WTC11 (cell line): ENCODE measurements around the gene NUMA1. TPM values are rescaled to one million over a fixed set of nuclear protein-coding genes. Genes with fewer than 3 reads are reported as not detected.

Source experiments
- ATAC-seq: fragments of 200-7000 bp; cut with Tn5 transposase; 2 replicates; pipeline ENCODE4 v1.10.0; 2021; ENCODE audit warnings: mild to moderate bottlenecking, moderate library complexity
- CTCF ChIA-PET: fragments of 300-600 bp; sonication (Branson Sonifier 250); formaldehyde crosslinking; loops from one replicate; lab custom pipeline; 2021; ENCODE audit warnings: antibody characterized with exemption; lab: Charles Lee
- POLR2A ChIA-PET: fragments of 350-600 bp; sonication (Branson Sonifier 250); formaldehyde crosslinking; loops from one replicate; lab custom pipeline; 2021; ENCODE audit warnings: antibody characterized with exemption; lab: Charles Lee
- DNase-seq: peaks from one replicate; pipeline ENCODE4 v3.0.0; 2021; ENCODE audit warnings: low spot score
- H3K27ac Mint-ChIP-seq: 2 replicates; pipeline ENCODE4 v1.8.0; 2021; ENCODE audit warnings: mixed read lengths
- H3K27me3 Mint-ChIP-seq: 2 replicates; pipeline ENCODE4 v1.8.0; 2021; ENCODE audit warnings: low read depth, mild to moderate bottlenecking, moderate library complexity, mixed read lengths
- H3K36me3 Mint-ChIP-seq: 2 replicates; pipeline ENCODE4 v1.8.0; 2021; ENCODE audit warnings: mixed read lengths
- H3K4me1 Mint-ChIP-seq: 2 replicates; pipeline ENCODE4 v1.8.0; 2022; ENCODE audit warnings: mixed read lengths
- H3K4me3 Mint-ChIP-seq: 2 replicates; pipeline ENCODE4 v1.8.0; 2021; ENCODE audit warnings: mild to moderate bottlenecking, moderate library complexity, mixed read lengths
- H3K9me3 Mint-ChIP-seq: 2 replicates; pipeline ENCODE4 v1.8.0; 2021; ENCODE audit warnings: mixed read lengths
- ELF4 ChIP-seq: sonication (generic); formaldehyde crosslinking; IDR thresholded peaks from 2 replicates; pipeline ENCODE4 v1.8.1; 2022; ENCODE audit warnings: low read depth, mild to moderate bottlenecking, moderate library complexity, missing genetic modification reagents
- ETV6 ChIP-seq: sonication (generic); formaldehyde crosslinking; IDR thresholded peaks from 2 replicates; pipeline ENCODE4 v1.8.1; 2022; ENCODE audit warnings: mild to moderate bottlenecking, missing genetic modification reagents
- FOXJ3 ChIP-seq: sonication (generic); formaldehyde crosslinking; IDR thresholded peaks from 2 replicates; pipeline ENCODE4 v1.9.0; 2021; ENCODE audit warnings: missing genetic modification reagents, mild to moderate bottlenecking, borderline replicate concordance
- GTF2I ChIP-seq: fragments of 250-450 bp; sonication (Bioruptor Pico); conservative IDR thresholded peaks from 2 replicates; pipeline ENCODE4 v1.4.0; 2021; ENCODE audit warnings: mild to moderate bottlenecking
- MXD4 ChIP-seq: fragments of 250-450 bp; sonication (Bioruptor Pico); IDR thresholded peaks from 2 replicates; pipeline ENCODE4 v1.8.0; 2021; ENCODE audit warnings: mild to moderate bottlenecking, moderate library complexity, borderline replicate concordance
- MYBL2 ChIP-seq: sonication (generic); formaldehyde crosslinking; IDR thresholded peaks from 2 replicates; pipeline ENCODE4 v1.8.1; 2023; ENCODE audit warnings: mild to moderate bottlenecking, moderate library complexity, missing genetic modification reagents
- NR3C1 ChIP-seq: sonication (generic); formaldehyde crosslinking; conservative IDR thresholded peaks from 2 replicates; pipeline ENCODE4 v1.8.1; 2023; ENCODE audit warnings: low read depth, mild to moderate bottlenecking, missing genetic modification reagents
- SMAD4 ChIP-seq: sonication (generic); formaldehyde crosslinking; IDR thresholded peaks from 2 replicates; pipeline ENCODE4 v1.8.0; 2022; ENCODE audit warnings: mild to moderate bottlenecking, missing genetic modification reagents
- SOX15 ChIP-seq: fragments of 250-450 bp; sonication (Bioruptor Pico); IDR thresholded peaks from 2 replicates; pipeline ENCODE4 v1.9.0; 2021; ENCODE audit warnings: mild to moderate bottlenecking
- TEAD4 ChIP-seq: sonication (generic); formaldehyde crosslinking; IDR thresholded peaks from 2 replicates; pipeline ENCODE4 v1.8.0; 2022; ENCODE audit warnings: mild to moderate bottlenecking, missing genetic modification reagents
- USF2 ChIP-seq: sonication (generic); formaldehyde crosslinking; IDR thresholded peaks from 2 replicates; pipeline ENCODE4 v1.8.1; 2023; ENCODE audit warnings: mild to moderate bottlenecking, missing genetic modification reagents, moderate library complexity
- ZNF138 ChIP-seq: sonication (generic); formaldehyde crosslinking; conservative IDR thresholded peaks from 2 replicates; pipeline ENCODE4 v1.8.1; 2022; ENCODE audit warnings: mild to moderate bottlenecking, moderate library complexity, missing genetic modification reagents
- total RNA-seq: library from RNA; stranded (reverse); gene quantifications from 3 replicates; pipeline ENCODE4 v1.2.3, GENCODE V29; 2021
- TF ChIP-seq, protein P1 (sequence below): sonication (generic); formaldehyde crosslinking; IDR thresholded peaks from 2 replicates; pipeline ENCODE4 v1.8.1; 2022; ENCODE audit warnings: mild to moderate bottlenecking, missing genetic modification reagents, moderate library complexity, borderline replicate concordance
- TF ChIP-seq, protein P2 (sequence below): fragments of 250-450 bp; sonication (Bioruptor Pico); IDR thresholded peaks from 2 replicates; pipeline ENCODE4 v1.9.0; 2021; ENCODE audit warnings: mild to moderate bottlenecking, borderline replicate concordance
- TF ChIP-seq, protein P3 (sequence below): sonication (generic); formaldehyde crosslinking; IDR thresholded peaks from 2 replicates; pipeline ENCODE4 v1.8.0; 2022; ENCODE audit warnings: mild to moderate bottlenecking, missing genetic modification reagents
- TF ChIP-seq, protein P4 (sequence below): sonication (generic); formaldehyde crosslinking; IDR thresholded peaks from 2 replicates; pipeline ENCODE4 v1.8.1; 2022; ENCODE audit warnings: low read depth, missing genetic modification reagents, borderline replicate concordance
- TF ChIP-seq, protein P5 (sequence below): sonication (generic); formaldehyde crosslinking; IDR thresholded peaks from 2 replicates; pipeline ENCODE4 v1.8.1; 2022; ENCODE audit warnings: low read depth, mild to moderate bottlenecking, moderate library complexity, missing genetic modification reagents, borderline replicate concordance

Gene NUMA1
- total RNA-seq, 1 experiment from 2014 or later: 147 TPM

GRCh38 chr11:71991494-71991893 lies 88.8 kb downstream of the NUMA1 start:
- Mint-ChIP-seq H3K36me3 (peaks cover 12% of the 10 kb centered on the region), H3K27me3 (no peaks in the 10 kb centered on the region), H3K4me3 (no peak overlapping the region), H3K9me3 (no peaks in the 10 kb centered on the region), H3K4me1 (no peaks in the 10 kb centered on the region), H3K27ac (no peak overlapping the region)
- no peak for TF ChIP-seq ELF4 (CRISPR knock-in tag)
- no peak for TF ChIP-seq NR3C1 (CRISPR knock-in tag)
- TF ChIP-seq MXD4 (CRISPR knock-in tag): no peak
- TF ChIP-seq, protein P1, sequence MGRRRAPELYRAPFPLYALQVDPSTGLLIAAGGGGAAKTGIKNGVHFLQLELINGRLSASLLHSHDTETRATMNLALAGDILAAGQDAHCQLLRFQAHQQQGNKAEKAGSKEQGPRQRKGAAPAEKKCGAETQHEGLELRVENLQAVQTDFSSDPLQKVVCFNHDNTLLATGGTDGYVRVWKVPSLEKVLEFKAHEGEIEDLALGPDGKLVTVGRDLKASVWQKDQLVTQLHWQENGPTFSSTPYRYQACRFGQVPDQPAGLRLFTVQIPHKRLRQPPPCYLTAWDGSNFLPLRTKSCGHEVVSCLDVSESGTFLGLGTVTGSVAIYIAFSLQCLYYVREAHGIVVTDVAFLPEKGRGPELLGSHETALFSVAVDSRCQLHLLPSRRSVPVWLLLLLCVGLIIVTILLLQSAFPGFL (CRISPR knock-in tag): no peak
- no peak for TF ChIP-seq GTF2I
- TF ChIP-seq, protein P2, sequence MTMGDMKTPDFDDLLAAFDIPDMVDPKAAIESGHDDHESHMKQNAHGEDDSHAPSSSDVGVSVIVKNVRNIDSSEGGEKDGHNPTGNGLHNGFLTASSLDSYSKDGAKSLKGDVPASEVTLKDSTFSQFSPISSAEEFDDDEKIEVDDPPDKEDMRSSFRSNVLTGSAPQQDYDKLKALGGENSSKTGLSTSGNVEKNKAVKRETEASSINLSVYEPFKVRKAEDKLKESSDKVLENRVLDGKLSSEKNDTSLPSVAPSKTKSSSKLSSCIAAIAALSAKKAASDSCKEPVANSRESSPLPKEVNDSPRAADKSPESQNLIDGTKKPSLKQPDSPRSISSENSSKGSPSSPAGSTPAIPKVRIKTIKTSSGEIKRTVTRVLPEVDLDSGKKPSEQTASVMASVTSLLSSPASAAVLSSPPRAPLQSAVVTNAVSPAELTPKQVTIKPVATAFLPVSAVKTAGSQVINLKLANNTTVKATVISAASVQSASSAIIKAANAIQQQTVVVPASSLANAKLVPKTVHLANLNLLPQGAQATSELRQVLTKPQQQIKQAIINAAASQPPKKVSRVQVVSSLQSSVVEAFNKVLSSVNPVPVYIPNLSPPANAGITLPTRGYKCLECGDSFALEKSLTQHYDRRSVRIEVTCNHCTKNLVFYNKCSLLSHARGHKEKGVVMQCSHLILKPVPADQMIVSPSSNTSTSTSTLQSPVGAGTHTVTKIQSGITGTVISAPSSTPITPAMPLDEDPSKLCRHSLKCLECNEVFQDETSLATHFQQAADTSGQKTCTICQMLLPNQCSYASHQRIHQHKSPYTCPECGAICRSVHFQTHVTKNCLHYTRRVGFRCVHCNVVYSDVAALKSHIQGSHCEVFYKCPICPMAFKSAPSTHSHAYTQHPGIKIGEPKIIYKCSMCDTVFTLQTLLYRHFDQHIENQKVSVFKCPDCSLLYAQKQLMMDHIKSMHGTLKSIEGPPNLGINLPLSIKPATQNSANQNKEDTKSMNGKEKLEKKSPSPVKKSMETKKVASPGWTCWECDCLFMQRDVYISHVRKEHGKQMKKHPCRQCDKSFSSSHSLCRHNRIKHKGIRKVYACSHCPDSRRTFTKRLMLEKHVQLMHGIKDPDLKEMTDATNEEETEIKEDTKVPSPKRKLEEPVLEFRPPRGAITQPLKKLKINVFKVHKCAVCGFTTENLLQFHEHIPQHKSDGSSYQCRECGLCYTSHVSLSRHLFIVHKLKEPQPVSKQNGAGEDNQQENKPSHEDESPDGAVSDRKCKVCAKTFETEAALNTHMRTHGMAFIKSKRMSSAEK (CRISPR knock-in tag): no peak
- TF ChIP-seq, protein P3, sequence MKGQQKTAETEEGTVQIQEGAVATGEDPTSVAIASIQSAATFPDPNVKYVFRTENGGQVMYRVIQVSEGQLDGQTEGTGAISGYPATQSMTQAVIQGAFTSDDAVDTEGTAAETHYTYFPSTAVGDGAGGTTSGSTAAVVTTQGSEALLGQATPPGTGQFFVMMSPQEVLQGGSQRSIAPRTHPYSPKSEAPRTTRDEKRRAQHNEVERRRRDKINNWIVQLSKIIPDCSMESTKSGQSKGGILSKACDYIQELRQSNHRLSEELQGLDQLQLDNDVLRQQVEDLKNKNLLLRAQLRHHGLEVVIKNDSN (CRISPR knock-in tag): no peak
- TF ChIP-seq FOXJ3 (CRISPR knock-in tag): no peak
- no peak for TF ChIP-seq ZNF138 (CRISPR knock-in tag)
- no peak for TF ChIP-seq SMAD4 (CRISPR knock-in tag)
- TF ChIP-seq MYBL2 (CRISPR knock-in tag): no peak
- POLR2A ChIA-PET: interaction anchor here (0.7 kb wide), 1 partner anchor 14 kb away, joined by 5 read pairs; no protein-coding TSS in a partner anchor
- CTCF ChIA-PET: no interaction called here
- DNase-seq (no peak), ATAC-seq (no peak)

- no peak overlapping the region for H3K4me3 Mint-ChIP-seq
- TF ChIP-seq ETV6 (CRISPR knock-in tag) (no peak), SOX15 (CRISPR knock-in tag) (no peak), TEAD4 (no peak), USF2 (no peak)
- TF ChIP-seq, protein P4, sequence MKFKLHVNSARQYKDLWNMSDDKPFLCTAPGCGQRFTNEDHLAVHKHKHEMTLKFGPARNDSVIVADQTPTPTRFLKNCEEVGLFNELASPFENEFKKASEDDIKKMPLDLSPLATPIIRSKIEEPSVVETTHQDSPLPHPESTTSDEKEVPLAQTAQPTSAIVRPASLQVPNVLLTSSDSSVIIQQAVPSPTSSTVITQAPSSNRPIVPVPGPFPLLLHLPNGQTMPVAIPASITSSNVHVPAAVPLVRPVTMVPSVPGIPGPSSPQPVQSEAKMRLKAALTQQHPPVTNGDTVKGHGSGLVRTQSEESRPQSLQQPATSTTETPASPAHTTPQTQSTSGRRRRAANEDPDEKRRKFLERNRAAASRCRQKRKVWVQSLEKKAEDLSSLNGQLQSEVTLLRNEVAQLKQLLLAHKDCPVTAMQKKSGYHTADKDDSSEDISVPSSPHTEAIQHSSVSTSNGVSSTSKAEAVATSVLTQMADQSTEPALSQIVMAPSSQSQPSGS (CRISPR knock-in tag): no peak
- TF ChIP-seq, protein P5, sequence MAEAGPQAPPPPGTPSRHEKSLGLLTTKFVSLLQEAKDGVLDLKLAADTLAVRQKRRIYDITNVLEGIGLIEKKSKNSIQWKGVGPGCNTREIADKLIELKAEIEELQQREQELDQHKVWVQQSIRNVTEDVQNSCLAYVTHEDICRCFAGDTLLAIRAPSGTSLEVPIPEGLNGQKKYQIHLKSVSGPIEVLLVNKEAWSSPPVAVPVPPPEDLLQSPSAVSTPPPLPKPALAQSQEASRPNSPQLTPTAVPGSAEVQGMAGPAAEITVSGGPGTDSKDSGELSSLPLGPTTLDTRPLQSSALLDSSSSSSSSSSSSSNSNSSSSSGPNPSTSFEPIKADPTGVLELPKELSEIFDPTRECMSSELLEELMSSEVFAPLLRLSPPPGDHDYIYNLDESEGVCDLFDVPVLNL (CRISPR knock-in tag): no peak
- TF ChIP-seq, protein P2 (CRISPR knock-in tag): no peak
- ATAC-seq (no peak), DNase-seq (no peak)
- H3K36me3 Mint-ChIP-seq: peaks cover 12% of the 10 kb centered on the region
- POLR2A ChIA-PET: no interaction called here
- no peak overlapping the region for H3K27ac Mint-ChIP-seq
- CTCF ChIA-PET: interaction anchor here (1.8 to 2.3 kb wide), 2 partner anchors 34 to 101 kb away, joined by 5 to 7 read pairs; no protein-coding TSS in a partner anchor
- no peaks in the 10 kb centered on the region for H3K4me1 Mint-ChIP-seq
- H3K27me3 Mint-ChIP-seq: no peaks in the 10 kb centered on the region
- H3K9me3 Mint-ChIP-seq: no peaks in the 10 kb centered on the region
Measured at GRCh38 chr11:71990701-71991100, 89.6 kb downstream of the NUMA1 start.
